Natural killer cell (primary cell): ENCODE data around the gene CDKAL1. TPM values are rescaled to one million over a fixed set of nuclear protein-coding genes. Genes with fewer than 3 reads are reported as not detected.
"Not testable (repeated sequence)": the region's sequence is repeated elsewhere in the genome, so short reads cannot be mapped to it uniquely, and the experiment has no call there.

Experiments used
- ATAC-seq, 3 donors: fragments of 150-1000 bp in 2 of 3; fragments of 200-7000 bp in 1 of 3; cut with Tn5 transposase; 1 replicate in 1 of 3; 2 replicates in 2 of 3; pipeline ENCODE4 v1.10.0; 2021; ENCODE audit warnings: mild to moderate bottlenecking in 2 of 3, moderate library complexity in 2 of 3
- DNase-seq, 2 donors: peaks; one replicate each; pipeline versions ENCODE4 v3.0.0 to v3.0.0-alpha.2; 2013 to 2021; ENCODE audit warnings: mixed read lengths in 1 of 2
- H3K27ac ChIP-seq: one replicate; pipeline ENCODE4 v1.5.1; 2013; ENCODE audit warnings: mild to moderate bottlenecking, low read length
- H3K27me3 ChIP-seq: one replicate; pipeline ENCODE4 v1.6.1; 2013; ENCODE audit warnings: low read length; ENCODE audit not compliant: control insufficient read depth, insufficient read depth
- H3K36me3 ChIP-seq: one replicate; pipeline ENCODE4 v1.6.1; 2013; ENCODE audit warnings: low read length; ENCODE audit not compliant: control insufficient read depth, insufficient read depth
- H3K4me1 ChIP-seq: one replicate; pipeline ENCODE4 v1.6.1; 2013; ENCODE audit warnings: low read length; ENCODE audit not compliant: control insufficient read depth, insufficient read depth
- H3K4me3 ChIP-seq: one replicate; pipeline ENCODE4 v1.5.1; 2013; ENCODE audit warnings: low read length
- H3K9me3 ChIP-seq: one replicate; pipeline ENCODE4 v1.6.1; 2013; ENCODE audit warnings: low read length; ENCODE audit not compliant: control insufficient read depth, insufficient read depth
- H3K27ac Mint-ChIP-seq, 2 donors: one replicate each; pipeline ENCODE4 v1.8.0; 2022; ENCODE audit warnings: mild to moderate bottlenecking in 2 of 2, mixed read lengths in 2 of 2, moderate library complexity in 1 of 2
- H3K27me3 Mint-ChIP-seq, 2 donors: one replicate each; pipeline ENCODE4 v1.8.0; 2022; ENCODE audit warnings: low read depth in 2 of 2, mixed read lengths in 2 of 2
- H3K36me3 Mint-ChIP-seq: one replicate; pipeline ENCODE4 v1.8.0; 2022; ENCODE audit warnings: mixed read lengths
- H3K4me1 Mint-ChIP-seq, 2 donors: one replicate each; pipeline ENCODE4 v1.8.0; 2022; ENCODE audit warnings: mixed read lengths in 2 of 2
- H3K4me3 Mint-ChIP-seq: one replicate; pipeline ENCODE4 v1.8.0; 2022; ENCODE audit warnings: mild to moderate bottlenecking, moderate library complexity, mixed read lengths
- H3K9me3 Mint-ChIP-seq, 2 donors: one replicate each; pipeline ENCODE4 v1.8.0; 2022; ENCODE audit warnings: mixed read lengths in 2 of 2
- WGBS: methylation state at CpG from one replicate; pipeline ENCODE4 v1.1.7; 2013; ENCODE audit warnings: missing lambda C conversion rate; ENCODE audit not compliant: insufficient coverage; 5-methylcytosine and 5-hydroxymethylcytosine counted together
- intact Hi-C: fragments of 100-400 bp; cut with micrococcal nuclease; formaldehyde crosslinking; loops from one replicate; pipeline ENCODE4 v1.14.2; 2022
- total RNA-seq, 4 donors: library from RNA; stranded (reverse); fragments of 120-200 nt in 1 of 4; gene quantifications; one replicate each; pipeline versions ENCODE4 v1.2.3 to v1.2.4, GENCODE V29; 2013 to 2022
- TF ChIP-seq, protein P1 (sequence below): fragments of 200-600 bp; IDR thresholded peaks from one replicate; pipeline ENCODE4 v1.8.0; 2022; ENCODE audit warnings: antibody characterized with exemption

Gene CDKAL1
- total RNA-seq, 3 donors from 2014 or later (not counting 1 experiment from before 2014, with no cell fraction given): 26.0 to 32.8 (median 28.9) TPM

DNA sequence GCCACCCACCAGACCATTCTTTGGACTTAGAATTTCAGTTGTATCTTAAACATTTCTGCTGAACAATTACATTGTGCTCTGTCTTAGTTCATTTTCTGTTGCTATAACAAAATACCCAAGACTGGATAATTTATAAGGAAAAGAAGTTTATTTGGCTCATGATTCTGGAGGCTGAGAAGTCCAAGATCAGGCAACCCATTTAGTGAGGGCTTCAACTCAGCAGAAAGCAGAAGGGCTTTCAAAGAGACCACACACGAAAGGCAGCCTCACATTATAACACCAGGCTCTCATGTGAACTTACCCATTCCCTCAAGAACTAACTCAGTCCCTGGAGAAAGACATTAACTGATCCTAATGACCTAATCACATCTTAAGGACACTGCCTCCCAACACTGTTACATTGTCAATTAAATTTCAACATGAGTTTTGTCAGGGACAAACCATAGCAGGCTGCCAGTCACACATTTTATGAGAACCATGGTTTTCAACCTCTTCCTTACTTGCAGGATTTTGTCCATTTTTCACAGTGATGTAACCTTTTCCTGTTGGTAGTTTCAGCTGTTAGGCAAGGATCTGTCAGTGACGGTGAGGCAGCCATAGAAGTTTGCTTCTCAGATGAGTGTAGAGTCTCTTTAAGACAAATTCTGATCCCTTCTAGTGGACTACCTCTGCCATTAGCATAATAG, 659.7 kb downstream of the CDKAL1 start:
- DNase-seq (no peak), ATAC-seq (no peak)
- no peaks in the 10 kb centered on the region for H3K27me3 ChIP-seq
- H3K36me3 ChIP-seq: no peaks in the 10 kb centered on the region
- 97% methylated on average over 2 of the region's 2 CpGs for WGBS
- Mint-ChIP-seq H3K4me1 (peaks cover 19 to 25% of the 10 kb centered on the region in 2 donors), H3K4me3 (no peak overlapping the region), H3K27me3 (no peaks in the 10 kb centered on the region), H3K36me3 (no peaks in the 10 kb centered on the region), H3K27ac (peak overlapping the region in 1 of 2 donors; percentile 38), H3K9me3 (no peaks in the 10 kb centered on the region)
- TF ChIP-seq, protein P1, sequence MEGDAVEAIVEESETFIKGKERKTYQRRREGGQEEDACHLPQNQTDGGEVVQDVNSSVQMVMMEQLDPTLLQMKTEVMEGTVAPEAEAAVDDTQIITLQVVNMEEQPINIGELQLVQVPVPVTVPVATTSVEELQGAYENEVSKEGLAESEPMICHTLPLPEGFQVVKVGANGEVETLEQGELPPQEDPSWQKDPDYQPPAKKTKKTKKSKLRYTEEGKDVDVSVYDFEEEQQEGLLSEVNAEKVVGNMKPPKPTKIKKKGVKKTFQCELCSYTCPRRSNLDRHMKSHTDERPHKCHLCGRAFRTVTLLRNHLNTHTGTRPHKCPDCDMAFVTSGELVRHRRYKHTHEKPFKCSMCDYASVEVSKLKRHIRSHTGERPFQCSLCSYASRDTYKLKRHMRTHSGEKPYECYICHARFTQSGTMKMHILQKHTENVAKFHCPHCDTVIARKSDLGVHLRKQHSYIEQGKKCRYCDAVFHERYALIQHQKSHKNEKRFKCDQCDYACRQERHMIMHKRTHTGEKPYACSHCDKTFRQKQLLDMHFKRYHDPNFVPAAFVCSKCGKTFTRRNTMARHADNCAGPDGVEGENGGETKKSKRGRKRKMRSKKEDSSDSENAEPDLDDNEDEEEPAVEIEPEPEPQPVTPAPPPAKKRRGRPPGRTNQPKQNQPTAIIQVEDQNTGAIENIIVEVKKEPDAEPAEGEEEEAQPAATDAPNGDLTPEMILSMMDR: no peak
- H3K27ac ChIP-seq: no peak overlapping the region
- intact Hi-C loops: no loop called here
- H3K9me3 ChIP-seq: no peaks in the 10 kb centered on the region
- peaks cover 8% of the 10 kb centered on the region for H3K4me1 ChIP-seq
- no peak overlapping the region for H3K4me3 ChIP-seq

- H3K9me3 ChIP-seq, H3K9me3 Mint-ChIP-seq, H3K27me3 Mint-ChIP-seq, H3K36me3 Mint-ChIP-seq, intact Hi-C loops, H3K4me3 Mint-ChIP-seq, H3K27ac Mint-ChIP-seq, ATAC-seq, H3K36me3 ChIP-seq, DNase-seq, H3K27me3 ChIP-seq, H3K4me3 ChIP-seq, H3K27ac ChIP-seq: not testable (repeated sequence)
- peaks cover 19 to 22% of the 10 kb centered on the region in 2 donors for H3K4me1 Mint-ChIP-seq
- 98% methylated on average over 5 of the region's 7 CpGs for WGBS
- H3K4me1 ChIP-seq: peaks cover 12% of the 10 kb centered on the region
These were observed 661.0 kb downstream of the CDKAL1 start for GRCh38 chr6:21195301-21195700.

- Mint-ChIP-seq H3K27ac (no peak overlapping the region), H3K27me3 (no peaks in the 10 kb centered on the region), H3K4me3 (no peak overlapping the region), H3K36me3 (no peaks in the 10 kb centered on the region), H3K9me3 (no peaks in the 10 kb centered on the region), H3K4me1 (peaks cover 16 to 19% of the 10 kb centered on the region in 2 donors)
- TF ChIP-seq, protein P1: no peak
- no peak overlapping the region for H3K4me3 ChIP-seq
- DNase-seq (no peak), ATAC-seq (no peak)
- H3K9me3 ChIP-seq: no peaks in the 10 kb centered on the region
- intact Hi-C loops: no loop called here
- H3K36me3 ChIP-seq: no peaks in the 10 kb centered on the region
- peaks cover 12% of the 10 kb centered on the region for H3K4me1 ChIP-seq
- 8% methylated on average over 4 of the region's 5 CpGs for WGBS
- no peaks in the 10 kb centered on the region for H3K27me3 ChIP-seq
- H3K27ac ChIP-seq: no peak overlapping the region
These were observed 663.9 kb downstream of the CDKAL1 start for GRCh38 chr6:21198032-21198640.

- DNase-seq: no peak
- TF ChIP-seq, protein P1: no peak
- no peaks in the 10 kb centered on the region for H3K36me3 ChIP-seq
- no peak overlapping the region for H3K27ac ChIP-seq
- no peaks in the 10 kb centered on the region for H3K9me3 ChIP-seq
- Mint-ChIP-seq H3K27me3 (no peaks in the 10 kb centered on the region), H3K4me3 (no peak overlapping the region), H3K4me1 (peaks cover 12 to 14% of the 10 kb centered on the region in 2 donors), H3K36me3 (no peaks in the 10 kb centered on the region), H3K9me3 (no peaks in the 10 kb centered on the region), H3K27ac (no peak overlapping the region)
- 93% methylated on average over 6 of the region's 6 CpGs for WGBS
- peaks cover 12% of the 10 kb centered on the region for H3K4me1 ChIP-seq
- intact Hi-C loops: no loop called here
- ATAC-seq: no peak
- no peak overlapping the region for H3K4me3 ChIP-seq
- no peaks in the 10 kb centered on the region for H3K27me3 ChIP-seq
These were observed 665.0 kb downstream of the CDKAL1 start for GRCh38 chr6:21199262-21199661.
